LoVo (cell line): ENCODE measurements around the gene KMT2A.
A peak's percentile ranks its signal among the peaks of the same experiment; 100 is the strongest.
"Not testable (repeated sequence)": the region's sequence is repeated elsewhere in the genome, so short reads cannot be mapped to it uniquely, and the experiment has no call there.

ENCODE experiments used
- DNase-seq: peaks from one replicate; pipeline ENCODE4 v3.0.0-alpha.2; 2016; ENCODE audit warnings: low spot score

The KMT2A gene

DNA sequence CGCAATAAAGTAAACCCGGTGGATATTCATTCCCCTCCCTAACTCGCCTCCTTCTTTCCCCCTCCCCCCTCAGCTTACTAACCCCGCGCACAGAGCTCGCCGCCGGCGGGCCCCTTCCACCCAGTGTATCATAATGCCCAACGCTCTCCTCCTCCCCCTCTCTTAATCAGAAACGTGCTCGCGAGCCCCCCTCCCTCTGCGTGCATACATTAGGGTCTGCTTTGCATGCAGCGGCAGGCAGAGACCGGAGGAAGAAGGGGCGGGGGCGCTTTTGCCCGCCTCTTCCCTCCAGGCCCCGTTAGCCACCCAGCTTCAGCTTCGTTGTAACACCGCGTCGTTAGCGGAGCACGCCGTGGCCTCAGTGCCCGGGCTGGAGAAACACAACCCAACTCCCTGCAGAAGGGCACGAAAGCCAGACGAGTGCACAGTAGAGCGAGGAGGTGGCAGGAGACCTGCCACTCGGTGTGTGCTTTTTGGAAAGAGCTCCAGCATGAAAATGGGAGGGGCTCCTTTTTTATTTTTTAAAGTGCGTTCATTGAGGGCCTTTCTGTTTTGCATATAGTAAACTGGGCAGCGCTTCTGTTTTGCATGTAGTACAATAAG is 901 bp upstream of the KMT2A start:
- peak; percentile 44 for DNase-seq

DNA sequence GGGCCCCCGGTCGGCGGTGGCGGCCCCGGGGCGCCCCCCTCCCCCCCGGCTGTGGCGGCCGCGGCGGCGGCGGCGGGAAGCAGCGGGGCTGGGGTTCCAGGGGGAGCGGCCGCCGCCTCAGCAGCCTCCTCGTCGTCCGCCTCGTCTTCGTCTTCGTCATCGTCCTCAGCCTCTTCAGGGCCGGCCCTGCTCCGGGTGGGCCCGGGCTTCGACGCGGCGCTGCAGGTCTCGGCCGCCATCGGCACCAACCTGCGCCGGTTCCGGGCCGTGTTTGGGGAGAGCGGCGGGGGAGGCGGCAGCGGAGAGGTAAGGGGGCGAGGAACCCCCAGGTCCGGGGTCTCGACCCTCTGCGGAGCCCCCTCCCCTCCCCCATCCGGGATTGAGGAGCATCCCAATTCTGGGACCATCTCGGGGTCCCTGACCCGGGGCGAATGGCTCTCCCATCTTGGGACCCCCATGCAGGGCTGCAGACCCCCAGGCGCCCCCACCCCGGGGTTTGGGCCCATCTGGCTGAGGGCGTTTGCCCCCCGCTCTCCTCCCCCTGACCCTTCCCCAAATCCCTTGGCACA is 431 bp downstream of the KMT2A start:
- DNase-seq = no peak

DNA sequence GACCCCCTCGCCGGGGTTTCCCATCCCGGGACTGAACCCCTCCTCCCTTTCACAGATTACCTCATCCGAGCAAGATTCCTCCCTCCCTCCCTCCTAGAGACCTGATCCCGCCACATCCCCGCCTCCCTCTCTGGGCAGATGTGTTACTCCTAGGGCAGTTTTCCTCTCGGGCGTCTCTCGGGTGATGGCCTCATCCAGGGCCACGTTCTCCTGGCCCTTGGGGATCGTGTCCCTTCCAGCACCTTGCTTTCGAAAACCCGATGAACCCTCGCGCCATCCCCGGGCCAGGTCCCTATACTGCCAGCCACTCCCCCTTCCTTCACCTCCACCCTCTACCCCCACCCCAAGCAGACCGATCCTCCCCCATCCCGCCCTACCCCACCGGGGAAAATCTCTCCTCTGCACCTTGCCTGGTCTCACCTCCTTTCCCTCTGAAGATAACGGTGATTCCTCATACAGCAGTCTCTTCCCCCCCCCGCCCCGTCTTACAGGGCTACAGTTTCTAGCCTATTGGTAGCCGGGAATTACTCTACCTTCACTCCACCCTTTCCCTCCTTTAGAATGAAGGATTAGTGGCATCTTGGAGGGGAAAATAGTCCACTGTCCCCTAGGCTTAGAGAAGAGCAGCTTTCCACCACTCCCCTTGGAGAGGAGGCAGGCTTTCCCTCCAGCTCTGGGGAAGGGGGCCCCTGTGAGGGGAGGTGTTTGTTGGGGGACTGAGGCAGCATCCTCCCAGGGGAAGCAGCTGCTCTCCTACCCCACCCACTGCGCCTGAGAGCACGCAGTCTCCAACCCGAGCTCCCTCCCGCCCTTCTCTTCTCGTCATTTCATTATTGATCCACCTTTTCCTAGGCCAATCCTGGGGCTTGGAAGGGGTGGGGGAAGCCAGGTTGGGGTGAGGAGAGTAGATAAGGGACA is 1.2 kb downstream of the KMT2A start:
- no peak for DNase-seq

DNA sequence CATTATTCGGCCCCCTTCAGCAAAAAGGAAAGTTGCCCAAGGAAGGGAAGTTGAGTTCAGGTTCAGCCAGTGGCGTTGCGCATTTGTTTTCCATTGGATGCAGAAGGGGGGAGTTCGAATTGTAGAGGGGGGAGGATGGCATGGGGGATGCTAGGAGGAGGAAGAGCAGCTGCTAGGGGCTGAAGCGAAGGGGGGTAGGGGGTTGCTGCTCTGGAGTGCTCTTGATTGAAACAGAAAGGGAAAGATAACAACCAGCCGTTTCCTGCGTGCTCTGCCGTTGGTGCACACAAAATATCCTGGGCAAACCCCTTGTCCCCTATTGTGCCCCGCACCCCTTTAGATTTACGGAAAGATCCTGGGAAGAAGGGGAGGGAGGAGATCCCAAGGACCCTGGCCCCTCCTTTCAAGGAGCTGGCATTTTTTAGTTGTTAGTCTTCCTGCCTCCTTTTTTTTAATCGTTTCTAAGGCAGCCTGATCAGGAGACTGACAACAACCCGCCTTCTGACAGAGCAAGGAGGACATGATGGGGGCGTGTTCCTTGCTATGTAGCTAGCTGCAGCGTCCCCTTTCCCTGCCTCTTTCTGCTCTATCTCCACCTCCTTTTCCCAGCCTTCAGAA is 2.1 kb downstream of the KMT2A start:
- no peak for DNase-seq

DNA sequence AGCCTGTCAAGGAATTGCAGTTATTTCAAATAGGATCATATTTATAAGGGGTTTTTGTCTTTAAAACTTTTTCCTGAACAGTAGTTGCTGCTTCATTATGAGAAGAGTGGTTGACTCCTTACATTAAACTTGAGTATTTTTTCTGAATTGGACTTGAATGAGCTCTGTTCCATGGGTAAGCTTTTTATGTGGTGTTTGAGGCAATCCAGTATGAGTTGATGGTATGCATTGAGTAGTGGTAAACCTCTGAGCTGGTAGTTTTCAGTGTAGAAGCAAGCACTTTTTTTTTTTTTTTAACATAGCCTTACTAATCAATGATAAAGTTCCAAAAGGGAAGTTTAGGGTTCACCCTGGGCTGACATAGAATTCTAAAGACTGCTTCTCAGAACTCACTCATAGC is 3.4 kb downstream of the KMT2A start:
- no peak for DNase-seq

DNA sequence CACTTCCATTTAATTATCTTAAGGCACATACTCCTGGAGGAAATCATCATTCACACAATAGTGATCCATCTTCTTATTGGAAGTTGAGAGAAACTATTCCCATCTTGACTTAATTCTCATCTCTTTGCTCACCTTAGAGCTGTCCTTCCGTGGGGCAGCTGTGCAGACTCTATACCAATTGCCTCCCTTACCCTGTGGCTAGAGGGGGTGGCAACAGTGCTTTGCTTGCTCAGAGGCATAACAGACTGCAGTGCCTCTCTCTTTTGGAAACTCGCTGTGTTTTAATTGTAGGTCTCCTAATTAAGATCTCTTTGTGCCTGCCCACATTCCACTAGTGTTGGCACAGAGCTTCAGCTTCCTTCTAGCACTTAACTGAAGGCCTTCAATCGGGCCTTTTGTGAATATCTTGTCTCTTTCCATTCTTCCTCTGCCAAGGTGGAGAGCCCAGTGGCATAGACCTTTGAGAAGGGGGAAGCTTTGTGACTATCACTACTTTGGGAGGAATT is 5.5 kb downstream of the KMT2A start:
- no peak for DNase-seq

DNA sequence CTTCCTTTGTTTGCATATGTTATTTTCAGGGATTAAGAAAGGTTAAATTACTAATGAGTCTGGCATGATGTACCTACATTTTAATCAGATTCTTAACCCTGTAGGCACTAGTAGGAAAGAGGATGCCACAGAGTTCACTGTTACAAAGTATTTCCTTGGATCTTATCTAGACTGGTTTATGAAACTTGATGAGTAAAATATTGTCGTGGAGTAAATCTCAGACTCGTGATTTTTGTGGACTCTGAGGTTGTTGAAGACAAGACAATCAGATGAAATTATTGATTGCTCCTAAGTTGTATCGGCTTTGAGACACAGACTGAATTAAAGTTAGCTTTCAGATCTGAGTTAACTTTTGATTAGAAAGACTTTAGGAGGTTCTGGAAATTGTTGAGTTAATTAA is 6.0 kb downstream of the KMT2A start:
- DNase-seq = no peak

DNA sequence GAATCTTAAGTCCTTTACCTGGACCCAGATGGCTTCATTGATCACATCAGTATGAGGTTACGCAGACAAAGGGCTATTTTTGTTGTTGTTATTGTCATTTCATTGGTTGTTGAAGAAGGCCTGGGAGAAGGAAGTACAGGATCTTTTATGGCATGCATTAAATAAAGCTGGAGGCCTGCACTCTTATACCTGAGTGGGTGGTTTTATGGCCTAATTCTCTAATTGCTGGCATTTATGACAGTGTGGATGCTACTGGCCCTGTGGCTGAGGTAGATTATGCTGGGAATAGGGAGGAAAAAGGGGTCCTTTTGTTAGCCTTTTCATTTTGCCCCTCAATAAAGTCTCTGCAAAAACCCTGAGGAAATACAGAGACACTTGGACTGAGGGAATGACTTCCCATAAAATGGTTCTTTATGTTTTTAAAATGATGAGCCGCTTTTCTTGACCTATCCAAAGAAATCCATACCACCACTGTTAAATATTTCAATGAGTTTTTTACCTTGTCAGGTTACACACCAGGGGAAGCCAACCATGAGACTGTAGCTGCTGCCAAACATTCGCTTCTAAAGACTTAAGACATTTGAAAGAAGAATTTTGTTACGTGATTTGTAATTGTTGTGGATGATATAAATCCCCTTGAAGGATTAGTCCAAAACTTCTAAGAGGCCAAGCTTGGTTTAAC is 6.8 kb downstream of the KMT2A start:
- no peak for DNase-seq

DNA sequence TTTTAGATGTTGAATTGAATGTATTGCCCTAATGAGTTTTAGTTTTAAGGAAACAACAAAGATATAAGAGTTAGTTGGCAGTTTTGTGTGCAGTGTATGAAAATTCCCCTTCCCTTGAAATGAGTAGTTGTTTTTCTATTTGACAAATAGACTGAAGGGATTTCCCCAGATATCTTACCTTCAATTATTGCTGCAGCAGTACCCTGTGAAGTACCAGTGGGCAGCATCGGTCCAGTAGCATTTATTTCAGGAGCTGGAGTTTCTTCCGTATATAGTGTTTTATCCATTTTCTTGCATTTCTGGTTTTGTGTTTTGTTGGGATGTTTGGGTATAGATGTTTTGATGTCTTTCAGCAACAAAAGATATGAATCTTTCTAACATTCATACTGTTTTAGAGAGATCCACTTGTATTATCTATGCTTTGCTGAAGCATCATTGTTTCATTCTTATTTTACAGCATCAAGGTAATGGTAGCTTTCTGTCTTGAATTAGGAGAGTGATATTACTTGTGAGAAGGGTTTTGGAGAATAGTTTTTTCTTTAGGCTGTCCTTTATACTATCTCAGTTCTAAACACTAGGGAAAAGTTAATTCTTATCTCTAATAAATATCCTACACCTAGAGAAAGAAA is 7.4 kb downstream of the KMT2A start:
- no peak for DNase-seq

DNA sequence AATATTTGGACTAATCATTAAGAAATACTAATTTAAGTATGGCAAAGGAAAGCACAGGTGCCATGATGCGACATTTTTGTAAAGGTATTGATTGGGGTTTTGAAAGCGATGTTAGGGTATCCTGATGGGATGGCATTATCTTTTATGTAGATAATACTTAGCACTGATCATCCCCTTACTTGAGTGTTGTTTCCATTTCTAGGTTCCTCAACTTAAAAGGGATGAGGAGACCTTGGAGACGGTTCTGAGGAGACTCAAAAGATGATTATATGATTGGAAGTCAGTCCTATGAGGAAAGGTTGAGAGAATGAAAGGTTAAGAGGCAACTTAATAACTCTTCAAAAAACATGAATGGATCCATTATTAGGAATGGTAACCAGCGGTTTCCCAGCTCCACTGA is 11.1 kb downstream of the KMT2A start:
- no peak for DNase-seq

DNA sequence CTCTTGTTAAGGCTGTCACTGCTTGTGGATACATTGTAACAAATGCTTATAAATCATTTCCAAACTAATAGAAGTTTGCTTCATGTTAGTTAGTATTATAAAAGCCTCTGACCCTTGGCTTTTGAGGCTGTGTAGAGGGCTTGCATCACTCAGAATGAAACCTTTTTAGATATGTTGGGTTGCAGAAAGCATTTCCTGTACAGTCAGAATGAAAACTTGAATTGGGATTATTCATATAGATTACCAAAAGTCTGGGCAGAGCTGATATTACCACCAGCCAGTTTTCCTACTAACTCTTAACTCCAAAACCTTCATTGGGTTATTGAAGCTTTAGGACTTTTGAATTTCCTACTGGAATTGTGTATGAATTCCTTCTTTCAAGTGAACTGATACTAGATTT is 12.0 kb downstream of the KMT2A start:
- DNase-seq = no peak

DNA sequence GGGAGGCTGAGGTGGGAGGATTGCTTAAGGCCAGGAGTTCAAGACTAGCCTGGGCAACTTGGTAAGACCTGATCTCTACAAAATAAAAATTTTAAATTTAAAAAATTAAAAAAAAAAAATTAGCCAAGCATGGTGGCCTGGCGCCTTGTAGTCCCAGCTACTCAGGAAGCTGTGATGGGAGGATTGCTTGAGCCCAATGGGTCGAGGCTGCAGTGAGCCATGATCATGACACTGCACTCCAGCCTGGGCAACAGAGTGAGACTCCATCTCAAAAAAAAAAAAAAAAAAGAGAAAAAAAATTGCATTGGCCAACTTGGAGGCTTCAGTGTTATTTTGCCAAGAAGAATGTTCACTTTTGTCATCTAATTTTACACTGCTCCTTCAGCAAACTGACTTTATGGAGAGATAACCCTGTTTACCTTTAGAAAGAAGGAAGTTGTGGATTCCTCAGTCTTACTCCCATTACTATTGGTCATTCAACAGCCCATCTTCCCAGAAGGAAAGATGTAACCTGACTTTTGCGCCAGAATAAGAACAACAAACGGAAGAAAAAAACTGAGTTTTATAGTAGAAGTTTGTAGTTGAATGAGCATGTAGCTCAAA is 13.1 kb downstream of the KMT2A start:
- no peak for DNase-seq

DNA sequence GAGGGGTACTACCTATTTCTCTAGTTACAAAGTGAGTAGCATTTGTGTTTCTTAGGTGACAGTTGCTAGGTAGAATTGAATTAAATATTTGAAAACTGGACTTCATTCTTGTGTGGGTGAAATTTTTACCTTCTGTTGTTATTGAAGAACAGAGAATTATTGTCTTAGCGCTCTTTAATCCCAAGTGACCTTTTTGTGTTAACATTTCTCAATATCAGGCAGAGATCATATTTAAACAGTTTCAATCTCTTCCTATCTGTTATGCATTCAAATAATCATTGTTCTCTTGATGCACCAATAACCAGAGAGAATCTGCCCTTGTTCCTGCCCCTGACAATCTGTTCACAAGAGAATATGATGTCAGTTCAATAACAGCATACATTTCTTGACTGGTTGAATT is 14.2 kb downstream of the KMT2A start:
- no peak for DNase-seq

DNA sequence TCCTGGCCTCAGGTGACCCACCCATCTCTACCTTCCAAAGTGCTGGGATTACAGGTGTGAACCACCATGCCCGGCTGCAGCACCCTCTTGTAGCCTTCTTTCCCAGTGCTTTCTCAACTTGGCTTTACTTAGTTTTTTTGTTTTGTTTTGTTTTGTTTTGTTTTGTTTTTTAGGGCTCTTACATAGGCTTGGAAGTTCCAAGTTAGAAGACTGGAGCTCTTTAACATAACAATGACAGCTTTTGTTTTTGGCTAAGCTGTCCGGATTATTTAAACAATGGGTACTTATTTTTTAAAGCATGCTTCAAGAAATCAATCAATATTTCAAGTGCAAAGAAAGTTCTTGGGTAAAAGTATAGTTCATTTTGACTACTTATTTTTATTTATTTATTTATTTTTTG is 25.9 kb downstream of the KMT2A start:
- no peak for DNase-seq

DNA sequence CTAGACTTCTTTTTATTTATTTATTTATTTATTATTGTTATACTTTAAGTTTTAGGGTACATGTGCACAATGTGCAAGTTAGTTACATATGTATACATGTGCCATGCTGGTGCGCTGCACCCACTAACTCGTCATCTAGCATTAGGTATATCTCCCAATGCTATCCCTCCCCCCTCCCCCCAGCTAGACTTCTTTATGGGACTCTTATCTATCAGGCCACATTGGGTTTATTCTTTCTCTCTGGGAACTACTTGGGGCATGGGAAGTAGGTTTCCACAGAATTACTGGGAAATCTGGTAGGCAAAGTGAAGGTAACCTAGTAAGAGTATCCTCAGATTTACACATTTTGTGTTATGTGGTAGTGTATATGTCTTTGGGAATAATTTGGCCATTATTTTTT is 32.7 kb downstream of the KMT2A start:
- DNase-seq = not testable (repeated sequence)

DNA sequence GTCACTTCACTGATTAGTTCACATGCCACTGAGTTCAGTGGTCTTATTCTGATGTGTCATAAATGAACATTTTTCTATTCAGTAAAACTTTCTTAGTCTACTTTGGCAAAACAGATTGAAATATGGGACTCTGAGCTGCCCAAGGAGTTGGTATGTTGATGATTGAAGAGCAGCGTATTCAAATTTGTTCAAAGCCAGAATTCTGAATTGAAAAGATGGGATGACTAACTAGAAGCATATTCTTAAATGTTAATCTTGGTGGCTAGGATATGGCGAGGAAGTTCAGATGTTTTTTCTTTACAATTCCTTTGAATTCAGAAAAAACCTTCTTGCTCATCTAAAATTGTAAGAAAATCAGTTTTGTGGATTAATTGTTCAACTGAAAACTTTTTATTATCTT is 34.7 kb downstream of the KMT2A start:
- no peak for DNase-seq

DNA sequence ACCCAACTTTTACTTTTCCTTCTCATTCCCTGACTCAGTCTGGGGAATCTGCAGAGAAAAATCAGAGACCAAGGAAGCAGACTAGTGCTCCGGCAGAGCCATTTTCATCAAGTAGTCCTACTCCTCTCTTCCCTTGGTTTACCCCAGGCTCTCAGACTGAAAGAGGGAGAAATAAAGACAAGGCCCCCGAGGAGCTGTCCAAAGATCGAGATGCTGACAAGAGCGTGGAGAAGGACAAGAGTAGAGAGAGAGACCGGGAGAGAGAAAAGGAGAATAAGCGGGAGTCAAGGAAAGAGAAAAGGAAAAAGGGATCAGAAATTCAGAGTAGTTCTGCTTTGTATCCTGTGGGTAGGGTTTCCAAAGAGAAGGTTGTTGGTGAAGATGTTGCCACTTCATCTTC is 37.2 kb downstream of the KMT2A start:
- no peak for DNase-seq

DNA sequence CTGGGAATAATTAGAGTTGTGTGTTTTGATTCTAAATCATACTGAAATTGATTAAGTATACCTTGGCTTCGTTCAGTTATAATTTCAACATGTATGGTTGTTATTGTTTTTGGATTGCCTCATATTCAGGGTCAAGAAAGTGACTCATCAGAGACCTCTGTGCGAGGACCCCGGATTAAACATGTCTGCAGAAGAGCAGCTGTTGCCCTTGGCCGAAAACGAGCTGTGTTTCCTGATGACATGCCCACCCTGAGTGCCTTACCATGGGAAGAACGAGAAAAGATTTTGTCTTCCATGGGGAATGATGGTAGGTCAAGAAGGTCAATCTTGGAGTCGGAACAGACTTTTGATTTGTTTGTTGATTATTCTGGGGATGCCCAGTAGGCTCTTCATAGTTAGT is 40.4 kb downstream of the KMT2A start:
- no peak for DNase-seq

DNA sequence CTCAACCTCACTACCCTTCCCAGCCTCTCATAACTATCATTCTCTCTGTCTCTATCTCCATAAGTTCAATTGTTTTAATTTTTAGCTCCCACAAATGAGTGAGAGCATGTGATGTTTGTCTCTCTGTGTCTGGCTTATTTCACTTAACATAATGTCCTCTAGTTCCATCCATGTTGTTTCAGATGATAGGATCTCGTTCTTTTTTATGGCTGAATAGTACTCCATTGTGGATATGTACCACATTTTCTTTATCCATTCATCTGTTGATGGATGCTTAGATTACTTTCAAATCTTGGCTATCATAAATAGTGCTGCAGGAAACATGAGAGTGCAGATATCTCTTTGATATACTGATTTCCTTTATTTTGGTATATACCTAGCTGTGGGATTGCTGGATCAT is 44.9 kb downstream of the KMT2A start:
- DNase-seq = not testable (repeated sequence)

DNA sequence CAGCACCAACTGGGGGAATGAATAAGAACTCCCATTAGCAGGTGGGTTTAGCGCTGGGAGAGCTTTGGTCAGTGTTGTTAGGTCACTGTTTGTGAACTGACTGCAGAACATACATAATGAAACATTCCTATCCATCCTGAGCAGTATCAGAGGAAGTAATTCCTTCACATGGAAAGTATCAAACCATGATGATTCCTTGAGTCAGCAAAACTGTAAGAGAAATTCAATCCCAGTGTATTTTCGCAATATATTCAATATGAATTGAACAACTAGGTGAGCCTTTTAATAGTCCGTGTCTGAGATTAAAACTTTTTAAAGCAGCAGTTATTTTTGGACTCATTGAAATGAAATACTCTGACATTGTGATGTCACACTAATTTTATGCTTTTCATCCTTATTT is 48.1 kb downstream of the KMT2A start:
- DNase-seq = no peak

DNA sequence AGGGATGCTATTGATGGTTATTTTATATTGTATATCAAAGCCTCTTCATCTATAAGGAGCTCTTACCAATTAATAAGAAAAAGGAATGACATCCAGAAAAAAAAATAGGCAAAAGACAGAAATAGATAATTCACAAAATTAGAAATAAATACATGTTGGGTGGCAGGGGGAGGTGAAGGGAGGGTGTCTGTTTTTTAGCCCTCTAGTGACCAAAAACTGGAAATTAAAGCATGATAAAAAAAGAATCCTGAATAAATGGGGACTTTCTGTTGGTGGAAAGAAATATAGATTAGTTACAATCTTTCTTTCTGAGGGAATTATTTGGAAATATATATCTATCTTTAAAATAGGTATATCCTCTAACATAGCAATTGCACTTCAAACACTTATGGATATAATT is 49.0 kb downstream of the KMT2A start:
- no peak for DNase-seq
